MM.1S (cell line): ENCODE data around the gene AUTS2.

ENCODE experiments used
- DNase-seq: peaks from one replicate; pipeline ENCODE4 v3.0.0-alpha.2; 2015
- H2AFZ ChIP-seq: fragments of 300-600 bp; sonication (generic); 2 replicates; pipeline ENCODE4 v1.6.0; 2016; ENCODE audit warnings: antibody characterized with exemption, low read length
- H3F3A ChIP-seq: fragments of 300-600 bp; sonication (generic); 2 replicates; pipeline ENCODE4 v1.6.1; 2016; ENCODE audit warnings: mild to moderate bottlenecking, antibody characterized with exemption, low read length, moderate library complexity, mixed read lengths; ENCODE audit not compliant: insufficient read depth
- H3K27ac ChIP-seq: fragments of 300-600 bp; sonication (generic); 2 replicates; pipeline ENCODE4 v1.5.1; 2016; ENCODE audit warnings: mild to moderate bottlenecking, low read length
- H3K27me3 ChIP-seq: fragments of 300-600 bp; sonication (generic); replicated peaks from 2 replicates; pipeline ENCODE4 v1.6.0; 2016; ENCODE audit warnings: low read length; ENCODE audit not compliant: insufficient read depth
- H3K36me3 ChIP-seq: fragments of 300-600 bp; sonication (generic); replicated peaks from 2 replicates; pipeline ENCODE4 v1.6.1; 2016; ENCODE audit warnings: mild to moderate bottlenecking, low read length, mixed read lengths; ENCODE audit not compliant: insufficient read depth
- H3K4me1 ChIP-seq: fragments of 300-600 bp; sonication (generic); 2 replicates; pipeline ENCODE4 v1.6.1; 2016; ENCODE audit warnings: low read length, mixed read lengths
- H3K4me2 ChIP-seq: fragments of 300-600 bp; sonication (generic); 2 replicates; pipeline ENCODE4 v1.6.0; 2016; ENCODE audit warnings: low read depth, low read length
- H3K4me3 ChIP-seq: fragments of 300-600 bp; sonication (generic); 2 replicates; pipeline ENCODE4 v1.5.1; 2016; ENCODE audit warnings: low read length, mixed read lengths
- H3K79me2 ChIP-seq: fragments of 300-600 bp; sonication (generic); 2 replicates; pipeline ENCODE4 v1.6.1; 2016; ENCODE audit warnings: mixed run types, low read length, mixed read lengths
- H3K9ac ChIP-seq: fragments of 300-600 bp; sonication (generic); 2 replicates; pipeline ENCODE4 v1.6.1; 2016; ENCODE audit warnings: low read length, mixed read lengths
- H3K9me2 ChIP-seq: fragments of 300-600 bp; sonication (generic); replicated peaks from 2 replicates; pipeline ENCODE4 v1.6.1; 2016; ENCODE audit warnings: mild to moderate bottlenecking, low read length, mixed read lengths; ENCODE audit not compliant: insufficient read depth
- H3K9me3 ChIP-seq: fragments of 300-600 bp; sonication (generic); replicated peaks from 2 replicates; pipeline ENCODE4 v1.6.1; 2016; ENCODE audit warnings: mild to moderate bottlenecking, low read length, mixed read lengths; ENCODE audit not compliant: insufficient read depth
- H4K20me1 ChIP-seq: fragments of 300-600 bp; sonication (generic); 2 replicates; pipeline ENCODE4 v1.6.1; 2016; ENCODE audit warnings: mild to moderate bottlenecking, low read length, moderate library complexity, mixed read lengths; ENCODE audit not compliant: insufficient read depth
- EZH2 ChIP-seq: fragments of 300-600 bp; sonication (generic); optimal IDR thresholded peaks from 2 replicates; pipeline ENCODE3; 2017; ENCODE audit warnings: low read depth, mild to moderate bottlenecking, antibody characterized with exemption, low read length, mixed read lengths
- EZH2phosphoT487 ChIP-seq: fragments of 300-600 bp; sonication (generic); IDR thresholded peaks from 2 replicates; pipeline ENCODE4 v1.6.1; 2018; ENCODE audit warnings: antibody characterized with exemption, low read length
- TF ChIP-seq, protein P1 (sequence below): fragments of 300-600 bp; sonication (generic); IDR thresholded peaks from 2 replicates; pipeline ENCODE4 v1.5.1; 2016; ENCODE audit warnings: antibody characterized with exemption, low read length, mixed read lengths

Gene AUTS2

DNA sequence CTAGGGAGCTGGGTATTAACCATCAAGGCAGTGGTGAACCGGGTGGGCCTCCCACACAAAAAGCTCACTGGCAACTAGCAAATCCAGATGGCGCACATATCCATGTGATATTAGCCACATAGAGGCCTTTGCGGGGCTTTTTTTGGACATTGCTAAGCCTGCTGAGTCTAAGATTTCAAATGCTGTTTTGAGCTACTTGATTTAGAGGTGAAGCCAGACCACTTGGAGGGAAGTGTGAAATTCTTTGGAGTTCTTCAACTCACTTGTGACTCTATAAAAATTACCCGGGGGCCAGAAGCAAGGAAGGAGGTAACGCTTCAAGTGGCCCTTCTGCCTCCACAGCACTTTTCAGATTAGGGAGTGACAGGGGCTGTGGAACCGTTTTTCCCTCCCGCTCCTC is 913.9 kb downstream of the AUTS2 start:
- no peaks in the 10 kb centered on the region for H3K27me3 ChIP-seq
- no peak for DNase-seq
- no peaks in the 10 kb centered on the region for H3F3A ChIP-seq
- TF ChIP-seq EZH2phosphoT487 (no peak), EZH2 (no peak)
- TF ChIP-seq, protein P1, sequence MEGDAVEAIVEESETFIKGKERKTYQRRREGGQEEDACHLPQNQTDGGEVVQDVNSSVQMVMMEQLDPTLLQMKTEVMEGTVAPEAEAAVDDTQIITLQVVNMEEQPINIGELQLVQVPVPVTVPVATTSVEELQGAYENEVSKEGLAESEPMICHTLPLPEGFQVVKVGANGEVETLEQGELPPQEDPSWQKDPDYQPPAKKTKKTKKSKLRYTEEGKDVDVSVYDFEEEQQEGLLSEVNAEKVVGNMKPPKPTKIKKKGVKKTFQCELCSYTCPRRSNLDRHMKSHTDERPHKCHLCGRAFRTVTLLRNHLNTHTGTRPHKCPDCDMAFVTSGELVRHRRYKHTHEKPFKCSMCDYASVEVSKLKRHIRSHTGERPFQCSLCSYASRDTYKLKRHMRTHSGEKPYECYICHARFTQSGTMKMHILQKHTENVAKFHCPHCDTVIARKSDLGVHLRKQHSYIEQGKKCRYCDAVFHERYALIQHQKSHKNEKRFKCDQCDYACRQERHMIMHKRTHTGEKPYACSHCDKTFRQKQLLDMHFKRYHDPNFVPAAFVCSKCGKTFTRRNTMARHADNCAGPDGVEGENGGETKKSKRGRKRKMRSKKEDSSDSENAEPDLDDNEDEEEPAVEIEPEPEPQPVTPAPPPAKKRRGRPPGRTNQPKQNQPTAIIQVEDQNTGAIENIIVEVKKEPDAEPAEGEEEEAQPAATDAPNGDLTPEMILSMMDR, result no peak
- no peak overlapping the region for H3K4me3 ChIP-seq
- H3K4me1 ChIP-seq, result no peaks in the 10 kb centered on the region
- no peak overlapping the region for H3K9ac ChIP-seq
- H3K4me2 ChIP-seq, result no peak overlapping the region
- no peaks in the 10 kb centered on the region for H3K9me2 ChIP-seq
- H3K9me3 ChIP-seq, result no peaks in the 10 kb centered on the region
- H2AFZ ChIP-seq, result no peak overlapping the region
- H3K79me2 ChIP-seq, result no peaks in the 10 kb centered on the region
- H3K27ac ChIP-seq, result no peak overlapping the region
- no peaks in the 10 kb centered on the region for H3K36me3 ChIP-seq
- H4K20me1 ChIP-seq, result no peaks in the 10 kb centered on the region

DNA sequence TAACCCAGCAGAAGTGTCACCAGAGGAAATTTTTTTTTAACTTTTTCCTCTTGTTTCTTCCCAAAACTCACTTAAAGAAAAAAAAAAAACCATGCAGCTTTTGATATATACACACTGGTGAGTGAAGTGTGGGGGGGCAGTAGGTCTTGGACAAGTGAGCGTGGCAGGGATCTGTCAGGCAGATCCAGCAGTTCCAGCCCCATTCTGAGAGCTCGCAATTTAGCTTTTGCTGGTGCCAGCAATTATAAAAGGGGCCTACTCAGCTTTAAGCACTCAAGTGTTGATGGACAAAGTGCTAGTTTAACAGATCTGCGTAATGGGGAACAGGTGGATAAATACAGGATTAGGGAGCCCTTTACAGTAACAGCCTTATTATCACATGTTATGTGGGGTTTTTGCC is 914.5 kb downstream of the AUTS2 start:
- Histone ChIP-seq H3K9me3 (no peaks in the 10 kb centered on the region), H3K4me3 (no peak overlapping the region), H3K9ac (no peak overlapping the region), H3K4me1 (no peaks in the 10 kb centered on the region), H3K79me2 (no peaks in the 10 kb centered on the region), H3K27me3 (no peaks in the 10 kb centered on the region), H2AFZ (no peak overlapping the region), H3K9me2 (no peaks in the 10 kb centered on the region), H4K20me1 (no peaks in the 10 kb centered on the region), H3K27ac (no peak overlapping the region), H3F3A (no peaks in the 10 kb centered on the region), H3K4me2 (no peak overlapping the region), H3K36me3 (no peaks in the 10 kb centered on the region)
- DNase-seq, result no peak
- TF ChIP-seq, protein P1, result no peak
- TF ChIP-seq EZH2phosphoT487 (no peak), EZH2 (no peak)

DNA sequence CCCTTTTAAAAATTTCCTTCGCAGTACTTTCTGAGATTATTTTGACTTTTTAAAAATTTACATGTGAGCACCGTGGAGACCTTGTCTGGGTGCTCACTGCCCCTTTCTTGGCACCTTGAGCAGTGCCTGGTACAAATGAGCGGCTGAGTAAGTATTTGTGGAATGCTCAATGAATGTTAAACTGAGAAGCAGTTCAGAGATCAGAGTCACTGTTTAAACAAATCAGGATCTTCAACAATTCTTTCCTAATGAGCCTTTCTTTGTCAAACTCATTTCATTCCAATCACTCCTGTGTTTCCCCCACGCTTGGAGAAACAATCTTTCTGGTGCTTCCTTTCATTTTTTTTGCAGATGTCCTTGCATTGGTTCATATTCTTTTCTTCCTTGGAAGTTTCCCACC is 922.3 kb downstream of the AUTS2 start:
- Histone ChIP-seq H3K4me2 (no peak overlapping the region), H3K79me2 (no peaks in the 10 kb centered on the region)
- DNase-seq, result no peak

More for the DNA sequence above, 922.3 kb downstream of the AUTS2 start:
- Histone ChIP-seq H3K27me3 (no peaks in the 10 kb centered on the region), H3K9ac (no peak overlapping the region), H3K4me1 (no peaks in the 10 kb centered on the region), H3K4me3 (no peak overlapping the region), H3F3A (no peaks in the 10 kb centered on the region), H4K20me1 (no peaks in the 10 kb centered on the region), H2AFZ (no peak overlapping the region), H3K27ac (no peak overlapping the region), H3K36me3 (no peaks in the 10 kb centered on the region), H3K9me3 (no peaks in the 10 kb centered on the region), H3K9me2 (no peaks in the 10 kb centered on the region)
- TF ChIP-seq EZH2 (no peak), EZH2phosphoT487 (no peak)
- TF ChIP-seq, protein P1, result no peak
